OCI-LY3 (cell line): ENCODE measurements around the gene FNBP1L.

Experiments
- EZH2phosphoT487 ChIP-seq: fragments of 200-600 bp; shearing (Covaris generic); IDR thresholded peaks from 2 replicates; pipeline ENCODE4 v1.6.1; 2018; ENCODE audit warnings: antibody characterized with exemption, mixed run types, low read depth
- TF ChIP-seq, protein P1 (sequence below): fragments of 200-600, 300-600 bp; sonication (generic); IDR thresholded peaks from 2 replicates; pipeline ENCODE4 v1.5.1; 2014; ENCODE audit warnings: antibody characterized with exemption, low read length, low read depth

DNA sequence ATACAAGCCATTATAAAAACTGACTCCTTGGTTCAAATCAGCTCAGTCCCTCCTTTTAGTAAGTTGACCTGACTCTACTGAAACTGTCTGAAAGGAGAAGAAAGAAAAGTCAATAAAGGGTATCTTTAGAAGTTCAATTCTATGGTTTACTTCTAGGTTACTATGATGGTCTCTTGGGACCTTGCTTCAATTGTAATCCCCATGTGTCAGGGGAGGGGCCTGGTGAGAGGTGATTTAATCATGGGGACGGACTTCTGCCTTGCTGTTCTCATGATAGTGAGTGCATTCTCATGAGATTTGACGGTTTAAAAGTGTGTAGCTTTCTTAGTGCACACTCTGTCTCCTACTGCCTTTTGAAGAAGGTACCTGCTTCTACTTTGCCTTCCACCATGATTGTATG lies 31.7 kb upstream of the FNBP1L start:
- TF ChIP-seq, protein P1, sequence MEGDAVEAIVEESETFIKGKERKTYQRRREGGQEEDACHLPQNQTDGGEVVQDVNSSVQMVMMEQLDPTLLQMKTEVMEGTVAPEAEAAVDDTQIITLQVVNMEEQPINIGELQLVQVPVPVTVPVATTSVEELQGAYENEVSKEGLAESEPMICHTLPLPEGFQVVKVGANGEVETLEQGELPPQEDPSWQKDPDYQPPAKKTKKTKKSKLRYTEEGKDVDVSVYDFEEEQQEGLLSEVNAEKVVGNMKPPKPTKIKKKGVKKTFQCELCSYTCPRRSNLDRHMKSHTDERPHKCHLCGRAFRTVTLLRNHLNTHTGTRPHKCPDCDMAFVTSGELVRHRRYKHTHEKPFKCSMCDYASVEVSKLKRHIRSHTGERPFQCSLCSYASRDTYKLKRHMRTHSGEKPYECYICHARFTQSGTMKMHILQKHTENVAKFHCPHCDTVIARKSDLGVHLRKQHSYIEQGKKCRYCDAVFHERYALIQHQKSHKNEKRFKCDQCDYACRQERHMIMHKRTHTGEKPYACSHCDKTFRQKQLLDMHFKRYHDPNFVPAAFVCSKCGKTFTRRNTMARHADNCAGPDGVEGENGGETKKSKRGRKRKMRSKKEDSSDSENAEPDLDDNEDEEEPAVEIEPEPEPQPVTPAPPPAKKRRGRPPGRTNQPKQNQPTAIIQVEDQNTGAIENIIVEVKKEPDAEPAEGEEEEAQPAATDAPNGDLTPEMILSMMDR, result no peak
- no peak for TF ChIP-seq EZH2phosphoT487
